Measurements from ENCODE around the gene RABEP2.
A peak's percentile ranks its signal among the peaks of the same experiment; 100 is the strongest.
"Not testable (repeated sequence)": the region's sequence is repeated elsewhere in the genome, so short reads cannot be mapped to it uniquely, and the experiment has no call there.

Gene RABEP2, protein sequence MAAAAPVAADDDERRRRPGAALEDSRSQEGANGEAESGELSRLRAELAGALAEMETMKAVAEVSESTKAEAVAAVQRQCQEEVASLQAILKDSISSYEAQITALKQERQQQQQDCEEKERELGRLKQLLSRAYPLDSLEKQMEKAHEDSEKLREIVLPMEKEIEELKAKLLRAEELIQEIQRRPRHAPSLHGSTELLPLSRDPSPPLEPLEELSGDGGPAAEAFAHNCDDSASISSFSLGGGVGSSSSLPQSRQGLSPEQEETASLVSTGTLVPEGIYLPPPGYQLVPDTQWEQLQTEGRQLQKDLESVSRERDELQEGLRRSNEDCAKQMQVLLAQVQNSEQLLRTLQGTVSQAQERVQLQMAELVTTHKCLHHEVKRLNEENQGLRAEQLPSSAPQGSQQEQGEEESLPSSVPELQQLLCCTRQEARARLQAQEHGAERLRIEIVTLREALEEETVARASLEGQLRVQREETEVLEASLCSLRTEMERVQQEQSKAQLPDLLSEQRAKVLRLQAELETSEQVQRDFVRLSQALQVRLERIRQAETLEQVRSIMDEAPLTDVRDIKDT

DNA sequence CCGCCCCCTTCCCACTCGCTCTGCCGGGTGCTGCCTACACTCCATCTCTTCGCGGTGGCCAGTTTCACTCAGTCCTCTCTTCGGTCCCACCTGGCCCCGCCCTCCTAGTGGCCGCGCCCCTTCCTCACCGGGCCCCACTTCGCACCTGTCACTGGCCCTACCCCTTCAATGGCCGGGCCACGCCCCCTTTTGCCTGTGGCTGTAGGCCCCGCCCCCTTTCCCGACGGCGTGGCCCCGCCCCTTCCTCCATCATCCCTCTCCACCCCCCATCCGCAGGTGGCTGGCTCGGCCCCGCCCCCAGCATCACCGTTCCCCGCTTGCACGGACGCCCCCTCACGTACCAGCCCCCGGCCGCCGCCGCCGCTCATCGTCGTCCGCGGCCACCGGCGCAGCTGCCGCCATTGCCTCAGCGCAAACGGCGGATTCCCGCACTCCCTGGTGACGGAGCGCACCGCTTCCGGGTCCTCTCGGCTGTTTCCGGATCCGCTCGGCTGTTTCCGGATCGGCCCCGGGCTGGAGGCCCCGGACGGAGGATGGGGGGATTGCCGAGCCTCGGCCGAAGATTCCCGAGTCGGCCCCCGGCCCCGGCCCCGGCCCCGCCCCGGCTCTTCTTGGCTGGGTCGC, at the start of gene RABEP2:
Gene RABEP2 (minus strand): TSS at position 477 of the 624 bp plus-strand sequence. CDS start 75 bp downstream, at position 402.
- peak; percentile 94 to 97 (median 96) for DNase-seq

DNA sequence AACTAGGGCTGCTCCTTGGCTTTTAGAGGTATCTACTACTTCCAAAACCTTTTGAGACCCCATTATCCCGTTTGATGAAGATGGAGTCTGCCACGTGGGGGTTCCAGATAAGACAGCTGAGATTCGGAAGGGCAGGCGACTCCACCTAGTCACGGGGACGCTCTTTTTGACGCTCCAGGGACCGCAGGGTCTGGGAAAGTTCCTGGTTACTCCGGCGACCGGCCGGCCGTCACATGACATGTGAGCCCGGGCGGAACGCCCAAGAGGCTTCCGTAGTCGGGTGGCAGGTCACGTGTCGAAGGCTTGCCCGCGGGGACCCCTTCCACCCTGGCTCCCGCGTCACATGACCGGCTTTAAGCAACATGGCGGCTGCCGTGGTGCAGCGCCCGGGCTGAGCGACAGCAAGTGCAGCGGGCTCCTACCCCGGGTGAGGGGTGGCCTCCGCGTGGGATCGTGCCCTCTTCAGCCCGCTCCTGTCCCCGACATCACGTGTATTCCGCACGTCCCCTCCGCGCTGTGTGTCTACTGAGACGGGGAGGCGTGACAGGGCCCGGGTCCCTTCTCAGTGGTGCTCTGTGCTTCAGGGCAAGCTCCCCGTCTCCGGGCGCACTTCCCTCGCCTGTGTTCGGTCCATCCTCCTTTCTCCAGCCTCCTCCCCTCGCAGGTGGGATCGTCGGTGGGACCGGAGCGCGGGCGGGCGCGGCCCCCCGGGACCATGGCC, 49.6 kb upstream of the RABEP2 start, which contains the start of gene SPNS1:
Gene SPNS1 (plus strand): TSS at position 342 of the 721 bp plus-strand sequence. CDS start 374 bp downstream, at position 716.
- DNase-seq, result peak; percentile 98 to 99 (median 98)

DNA sequence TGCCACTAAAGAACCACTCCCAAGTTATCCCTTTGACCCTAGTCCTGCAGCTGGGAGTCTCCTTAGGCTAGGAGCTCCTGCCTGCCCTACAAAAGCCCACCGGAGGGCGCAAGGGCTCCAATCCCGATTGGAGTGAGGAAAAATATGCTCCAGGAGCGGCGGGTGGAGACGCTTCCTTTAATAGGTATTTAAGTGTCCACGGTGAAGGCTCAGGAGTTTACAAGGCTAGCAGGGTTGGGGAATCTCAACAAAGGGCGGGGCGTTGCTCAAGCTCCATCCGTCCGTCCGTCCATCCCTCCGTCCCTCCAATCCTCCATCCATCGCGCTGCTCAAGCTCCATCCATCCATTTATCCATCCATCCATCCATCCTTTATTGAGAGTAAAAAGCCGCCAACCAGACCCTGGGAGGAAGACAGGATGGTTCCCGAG, 49.0 kb upstream of the RABEP2 start:
- peak; percentile 50 to 70 (median 61) for DNase-seq

DNA sequence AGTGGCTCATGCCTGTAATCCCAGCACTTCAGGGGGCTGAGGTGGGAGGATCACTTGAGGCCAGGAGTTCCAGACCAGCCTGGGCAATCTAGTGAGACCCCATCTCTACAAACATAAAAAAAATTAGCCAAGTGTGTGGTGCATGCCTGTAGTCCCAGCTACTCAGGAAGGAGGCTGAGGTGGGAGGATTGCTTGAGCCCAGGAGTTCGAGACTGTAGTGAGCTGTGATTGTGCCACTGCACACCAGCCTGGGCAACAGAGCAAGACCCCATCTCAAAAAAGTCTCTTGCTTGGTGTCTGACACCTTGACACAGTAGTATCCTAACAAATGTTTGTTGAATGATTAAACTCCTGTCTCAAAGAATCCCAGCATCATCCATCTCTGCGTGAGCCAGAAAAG, 44.7 kb upstream of the RABEP2 start:
- DNase-seq, result not testable (repeated sequence)

DNA sequence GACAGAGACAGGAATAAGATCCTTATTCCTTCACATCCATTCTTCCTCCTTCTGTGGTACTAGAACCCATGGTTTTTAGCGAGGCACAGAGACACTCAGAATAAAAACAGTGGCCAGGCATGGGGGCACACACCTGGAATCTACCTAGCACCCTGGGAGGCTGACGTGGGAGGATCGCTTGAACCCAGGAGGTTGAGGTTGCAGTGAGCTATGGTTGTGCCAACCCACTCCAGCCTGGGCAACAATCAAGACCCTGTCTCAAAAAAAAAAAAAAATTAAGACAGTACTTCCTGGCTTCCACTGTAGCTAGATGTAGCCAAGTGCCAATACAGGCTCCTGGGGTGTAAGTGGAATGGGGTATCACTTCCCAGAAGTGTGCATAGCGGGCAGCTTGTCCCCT, 42.1 kb upstream of the RABEP2 start:
- no peak for DNase-seq

DNA sequence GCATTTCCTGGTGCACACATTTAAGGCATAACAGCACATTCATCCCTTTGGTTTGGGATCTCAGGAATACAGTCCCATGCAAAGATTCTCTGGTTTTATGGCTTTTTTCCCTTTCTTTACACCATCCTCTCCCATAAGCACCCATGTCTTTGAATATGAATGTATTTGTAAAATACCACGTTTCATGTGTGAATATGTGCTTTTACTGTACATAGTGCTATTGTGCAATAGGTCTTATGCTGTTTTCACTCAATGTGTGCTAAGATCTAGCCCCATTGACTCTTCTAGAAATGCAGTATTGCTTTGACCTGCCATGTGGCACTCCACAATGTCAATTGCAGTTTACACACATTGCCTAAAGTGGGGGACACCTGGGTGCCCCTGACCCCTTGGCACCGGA, 39.5 kb upstream of the RABEP2 start:
- DNase-seq, result no peak

DNA sequence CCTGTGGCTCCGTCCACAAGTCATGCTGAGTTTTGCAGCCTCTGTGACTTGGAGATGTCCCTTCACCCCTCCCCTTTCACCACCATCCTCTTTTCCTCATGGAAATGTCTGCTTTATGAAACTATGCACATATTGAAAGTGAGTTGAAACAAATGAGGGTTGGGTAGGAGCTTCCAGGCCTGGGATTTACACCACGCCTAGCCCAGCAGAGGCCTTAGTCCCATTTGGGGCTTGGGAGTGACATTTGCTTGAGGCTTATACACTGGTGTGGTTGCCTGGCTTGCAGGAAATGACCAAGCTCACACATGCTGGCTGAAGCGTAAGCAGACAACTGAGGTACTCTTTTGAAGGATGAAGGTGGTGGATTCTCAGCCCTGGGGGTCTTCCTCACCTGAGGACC, 39.0 kb upstream of the RABEP2 start:
- no peak for DNase-seq

DNA sequence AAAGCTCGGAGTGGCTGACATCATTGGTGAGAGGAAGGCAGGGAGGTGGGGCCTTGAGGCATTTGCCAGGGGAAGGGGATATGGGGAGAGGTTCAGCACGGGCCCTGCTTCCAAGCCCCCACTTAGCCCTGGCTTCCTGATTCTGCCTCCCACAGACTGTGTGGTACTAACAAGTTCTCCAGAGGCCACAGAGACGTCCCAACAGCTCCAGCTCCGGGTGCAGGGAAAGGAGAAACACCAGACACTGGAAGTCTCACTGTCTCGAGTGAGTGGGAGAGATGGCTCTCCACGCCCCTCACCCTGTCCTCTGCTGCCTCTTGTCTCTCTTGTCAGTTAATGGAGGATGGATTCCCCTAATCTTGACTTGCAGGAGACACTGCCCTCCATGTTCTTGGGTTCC, 33.8 kb upstream of the RABEP2 start:
- DNase-seq, result no peak

DNA sequence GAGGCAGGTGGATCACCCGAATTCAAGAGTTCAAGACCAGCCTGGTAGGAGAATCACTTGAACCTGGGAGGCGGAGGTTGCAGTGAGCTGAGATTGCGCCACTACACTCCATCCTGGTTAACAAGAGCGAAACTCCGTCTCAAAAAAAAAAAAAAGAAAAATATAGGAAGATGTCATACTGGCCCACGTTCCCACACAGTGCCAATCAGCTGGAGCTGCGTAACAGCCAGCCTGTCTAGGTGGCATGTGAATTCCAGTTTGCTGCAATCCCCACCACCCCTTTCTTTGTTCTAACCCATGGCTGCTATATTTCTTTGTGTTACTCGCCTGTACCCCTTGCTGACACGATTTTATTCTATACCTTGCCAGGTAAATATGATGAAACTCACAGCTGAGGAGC, 33.2 kb upstream of the RABEP2 start:
- DNase-seq, result peak in 2 of 3 donors; percentile 24 to 38

DNA sequence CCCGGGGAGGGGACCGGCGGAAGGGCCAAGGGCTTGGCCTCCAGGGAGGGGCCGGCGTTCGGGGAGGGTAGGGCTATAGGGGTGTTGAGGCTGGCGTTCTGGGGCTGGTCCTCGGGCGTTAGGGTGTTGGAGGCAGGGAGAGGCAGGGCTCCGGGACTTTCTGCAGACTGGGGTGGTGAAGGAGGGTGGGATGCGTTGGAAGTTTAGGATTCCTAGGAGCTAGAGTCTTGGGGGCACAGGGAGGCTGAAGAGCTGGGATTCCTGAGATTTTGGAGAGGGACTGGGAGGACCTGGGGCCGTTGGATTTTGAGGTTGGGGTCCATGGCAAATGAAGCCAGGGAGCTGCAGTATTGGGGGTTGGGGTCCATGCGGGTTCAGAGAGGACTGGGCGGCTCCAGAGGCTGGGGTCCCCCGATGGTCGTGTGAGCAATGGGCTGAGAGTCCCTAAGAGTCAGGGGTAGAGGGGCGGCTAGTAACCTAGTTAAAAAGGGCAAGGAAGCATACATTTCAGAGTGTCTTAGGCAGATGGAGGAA, 26.4 kb upstream of the RABEP2 start:
- DNase-seq, result peak in 1 of 3 donors; percentile 26

DNA sequence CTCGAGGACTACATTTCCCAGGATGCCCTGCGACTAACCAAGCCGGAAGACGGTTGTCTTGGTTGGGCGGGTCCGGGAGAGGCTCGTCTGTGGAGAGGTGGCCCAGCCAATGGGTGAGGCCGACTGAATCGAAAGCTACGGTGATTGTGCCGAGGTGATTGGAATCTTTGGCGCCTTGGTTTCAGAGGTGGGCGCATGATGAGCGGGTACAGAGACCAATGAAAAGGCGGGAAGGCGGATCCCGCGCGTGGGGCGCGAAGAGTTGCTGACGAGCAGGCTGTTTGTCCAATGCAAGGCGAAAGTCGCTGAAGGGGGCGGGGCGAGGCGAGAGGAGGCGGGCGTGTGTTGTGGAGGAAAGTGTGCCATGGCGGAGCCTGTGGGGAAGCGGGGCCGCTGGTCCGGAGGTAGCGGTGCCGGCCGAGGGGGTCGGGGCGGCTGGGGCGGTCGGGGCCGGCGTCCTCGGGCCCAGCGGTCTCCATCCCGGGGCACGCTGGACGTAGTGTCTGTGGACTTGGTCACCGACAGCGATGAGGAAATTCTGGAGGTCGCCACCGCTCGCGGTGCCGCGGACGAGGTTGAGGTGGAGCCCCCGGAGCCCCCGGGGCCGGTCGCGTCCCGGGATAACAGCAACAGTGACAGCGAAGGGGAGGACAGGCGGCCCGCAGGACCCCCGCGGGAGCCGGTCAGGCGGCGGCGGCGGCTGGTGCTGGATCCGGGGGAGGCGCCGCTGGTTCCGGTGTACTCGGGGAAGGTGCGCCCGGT, 25.8 kb upstream of the RABEP2 start, which contains the start of gene NFATC2IP:
Gene NFATC2IP (plus strand): TSS at position 290 of the 762 bp plus-strand sequence. CDS start 75 bp downstream, at position 365.
- DNase-seq, result peak; percentile 99 to 100 (median 100)

DNA sequence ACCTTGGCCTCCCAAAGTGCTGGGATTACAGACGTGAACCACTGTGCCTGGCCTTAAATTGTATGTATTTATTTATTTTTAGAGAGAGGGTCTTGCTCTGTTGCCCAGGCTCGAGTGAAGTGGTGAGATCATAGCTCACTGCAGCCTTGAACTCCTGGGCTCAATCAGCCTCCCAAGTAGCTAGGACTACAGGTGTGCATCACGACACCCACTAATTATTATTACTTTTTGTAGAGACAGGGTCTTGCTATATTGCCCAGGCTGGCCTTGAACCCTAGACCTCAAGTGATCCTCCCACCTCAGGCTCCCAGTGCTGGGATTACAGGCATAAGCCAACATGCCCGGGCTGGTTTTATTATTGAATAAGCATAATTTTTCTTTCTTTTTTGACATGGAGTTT, 21.6 kb upstream of the RABEP2 start:
- no peak for DNase-seq

DNA sequence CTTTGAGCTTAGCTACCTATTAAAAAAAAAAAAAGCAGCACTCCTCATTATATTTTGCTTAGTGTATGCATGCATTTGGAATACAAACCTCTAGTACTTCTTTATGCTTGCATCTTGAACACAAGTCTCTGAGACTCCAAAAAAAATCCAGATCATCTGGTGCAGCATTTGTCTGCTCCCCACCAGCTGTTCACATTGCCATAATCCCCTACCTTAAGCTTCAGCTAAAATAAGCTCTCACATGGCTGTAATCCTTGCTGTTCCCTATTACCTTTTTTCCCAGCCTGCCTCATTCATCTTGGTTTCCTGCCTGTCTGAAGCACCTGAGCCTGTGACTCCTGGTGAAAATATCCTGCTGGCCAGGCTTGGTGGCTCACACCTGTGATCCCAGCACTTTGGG, 18.2 kb upstream of the RABEP2 start:
- DNase-seq, result no peak

DNA sequence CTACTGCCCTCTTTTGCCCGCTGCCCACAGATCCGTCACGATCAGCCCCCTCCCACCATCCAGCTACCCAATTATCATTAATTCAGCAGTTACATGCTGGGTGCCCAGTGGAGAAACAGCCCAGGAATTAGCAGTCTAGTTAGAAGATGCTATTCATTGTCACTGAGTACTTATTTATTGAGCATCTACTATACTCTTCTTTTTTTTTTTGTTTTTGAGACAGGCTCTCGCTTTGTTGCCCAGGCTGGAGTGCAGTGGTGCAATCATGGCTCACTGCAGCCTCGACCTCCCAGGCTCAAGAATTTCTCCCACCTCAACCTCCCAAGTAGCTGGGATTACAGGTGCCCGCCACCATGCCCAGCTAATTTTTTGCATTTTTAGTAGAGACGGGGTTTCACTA, 14.8 kb upstream of the RABEP2 start:
- not testable (repeated sequence) for DNase-seq

DNA sequence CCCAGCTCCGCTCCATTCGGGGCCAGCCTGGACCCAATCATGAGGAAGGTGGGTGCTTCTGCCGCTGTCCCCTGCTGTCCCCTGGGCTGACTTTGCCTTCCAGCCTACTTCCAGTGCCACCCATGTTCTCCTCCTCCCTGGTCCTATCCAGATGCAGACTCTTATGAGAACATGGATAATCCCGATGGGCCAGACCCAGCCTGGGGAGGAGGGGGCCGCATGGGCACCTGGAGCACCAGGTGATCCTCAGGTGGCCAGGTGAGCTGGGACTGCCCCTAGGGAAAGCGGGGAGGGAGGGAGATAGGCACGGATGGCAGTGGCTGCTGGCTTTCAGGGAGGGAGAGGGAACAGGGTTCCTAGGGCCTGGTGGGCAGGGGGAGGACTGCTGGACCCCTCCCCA, 13.7 kb upstream of the RABEP2 start:
- DNase-seq, result no peak

DNA sequence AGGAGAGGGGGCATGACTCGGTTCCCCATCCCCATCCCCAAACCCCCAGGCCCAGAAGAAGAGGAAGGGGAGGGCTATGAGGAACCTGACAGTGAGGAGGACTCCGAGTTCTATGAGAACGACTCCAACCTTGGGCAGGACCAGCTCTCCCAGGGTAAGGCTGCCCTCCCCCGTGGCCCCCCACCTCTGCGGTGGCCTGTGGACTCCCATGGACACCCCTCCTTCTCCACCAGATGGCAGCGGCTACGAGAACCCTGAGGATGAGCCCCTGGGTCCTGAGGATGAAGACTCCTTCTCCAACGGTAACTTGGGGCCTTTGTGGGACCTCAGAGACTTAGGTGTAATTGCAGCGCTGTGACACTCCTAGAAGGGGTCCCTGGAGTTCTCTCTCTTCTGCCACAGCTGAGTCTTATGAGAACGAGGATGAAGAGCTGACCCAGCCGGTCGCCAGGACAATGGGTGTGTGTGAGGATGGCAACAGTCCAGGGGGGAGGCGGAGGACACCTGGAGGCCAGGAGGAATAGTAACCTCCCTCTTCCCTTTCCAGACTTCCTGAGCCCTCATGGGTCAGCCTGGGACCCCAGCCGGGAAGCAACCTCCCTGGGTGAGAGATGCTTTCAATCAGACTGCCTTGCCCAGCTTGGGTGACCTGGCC, 12.3 kb upstream of the RABEP2 start:
- DNase-seq, result no peak

DNA sequence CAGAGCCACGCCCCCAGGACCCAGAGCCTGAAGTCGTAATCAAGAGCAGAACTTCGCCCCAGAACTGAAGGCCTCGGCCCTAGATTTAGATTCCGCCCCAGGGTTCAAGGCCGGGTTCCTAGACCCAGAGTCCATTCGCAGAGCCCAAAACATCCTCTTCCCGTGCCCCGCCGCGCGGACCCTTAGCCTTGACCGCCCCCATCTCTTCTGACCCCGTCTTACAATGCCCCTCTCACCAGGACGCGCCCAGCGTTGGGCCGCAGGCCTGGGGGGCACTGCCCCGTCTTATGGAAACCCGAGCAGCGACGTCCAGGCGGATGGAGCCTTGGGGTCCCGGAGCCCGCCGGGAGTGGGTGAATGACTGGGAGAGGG, 11.7 kb upstream of the RABEP2 start:
- no peak for DNase-seq

DNA sequence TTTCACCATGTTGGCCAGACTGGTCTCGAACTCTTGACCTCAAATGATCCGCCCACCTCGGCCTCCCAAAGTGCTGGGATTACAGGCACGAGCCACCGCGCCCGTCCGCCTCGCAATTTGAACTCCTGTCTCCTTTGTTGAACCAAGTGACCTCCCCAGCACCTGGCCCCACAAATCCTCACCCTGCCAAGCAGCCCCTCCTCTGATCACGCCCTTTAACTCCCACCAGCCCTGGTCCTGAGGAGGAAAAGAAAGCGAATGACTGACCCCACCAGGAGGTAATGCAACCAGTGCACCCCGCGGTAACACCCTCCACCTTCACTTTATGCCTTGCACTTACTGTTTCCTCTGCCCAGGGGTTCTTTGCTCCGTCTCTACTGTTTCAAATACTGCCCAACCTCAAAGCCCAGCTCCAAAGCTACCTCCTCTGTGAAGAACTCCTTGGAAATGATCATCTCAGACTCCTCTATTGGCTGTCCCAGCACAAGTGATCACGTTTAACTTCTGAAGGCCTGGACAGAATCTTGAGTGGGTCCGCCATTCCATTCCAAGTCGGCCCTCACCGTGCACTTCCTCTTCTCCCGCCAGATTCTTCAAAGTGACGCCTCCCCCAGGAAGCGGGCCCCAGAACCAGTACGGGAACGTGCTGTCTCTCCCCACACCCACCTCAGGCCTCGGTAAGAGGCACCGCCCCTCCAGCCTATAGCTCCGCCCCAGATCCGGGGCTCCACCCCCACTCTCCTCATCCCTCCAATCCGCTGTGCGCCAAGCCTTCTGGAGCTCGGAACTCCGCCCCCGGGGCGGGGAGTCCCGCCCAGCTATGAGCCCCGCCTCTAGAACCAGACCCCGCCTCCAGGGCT, 11.1 kb upstream of the RABEP2 start:
- peak; percentile 97 to 99 (median 98) for DNase-seq

DNA sequence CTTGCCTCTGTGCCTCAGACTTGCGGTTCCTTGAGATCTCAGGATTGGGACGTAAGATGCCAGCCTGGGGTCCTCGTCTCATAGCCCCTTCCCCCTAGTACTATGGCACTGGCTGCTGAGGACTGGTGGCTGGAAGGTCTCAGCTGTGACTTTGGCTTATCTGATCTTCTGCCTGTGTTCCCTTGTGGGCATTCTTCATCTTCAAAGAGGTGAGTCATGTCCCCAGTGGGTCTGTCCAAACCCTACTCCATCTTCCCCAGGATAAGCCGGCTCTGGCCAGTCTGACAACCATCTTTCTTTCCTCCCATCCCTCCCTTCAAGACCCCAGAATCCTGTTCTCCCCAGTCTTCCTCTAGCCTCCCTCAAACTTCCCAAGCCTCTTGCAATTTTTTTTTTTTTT, 10.3 kb upstream of the RABEP2 start:
- DNase-seq, result no peak

DNA sequence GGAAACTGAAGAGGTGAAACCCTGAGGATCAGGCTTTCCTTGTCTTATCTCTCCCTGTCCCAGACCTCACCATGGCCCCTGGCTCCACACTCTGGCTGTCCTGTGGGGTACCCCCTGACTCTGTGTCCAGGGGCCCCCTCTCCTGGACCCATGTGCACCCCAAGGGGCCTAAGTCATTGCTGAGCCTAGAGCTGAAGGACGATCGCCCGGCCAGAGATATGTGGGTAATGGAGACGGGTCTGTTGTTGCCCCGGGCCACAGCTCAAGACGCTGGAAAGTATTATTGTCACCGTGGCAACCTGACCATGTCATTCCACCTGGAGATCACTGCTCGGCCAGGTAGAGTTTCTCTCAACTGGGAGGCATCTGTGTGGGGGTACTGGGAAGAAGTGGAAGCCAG, 8.1 kb upstream of the RABEP2 start:
- DNase-seq, result no peak
